AG04450 (cell line): ENCODE results near the gene PER1. TPM values are rescaled to one million over a fixed set of nuclear protein-coding genes. Genes with fewer than 3 reads are reported as not detected.
A peak's percentile ranks its signal among the peaks of the same experiment; 100 is the strongest.

Source experiments
- CTCF ChIA-PET: fragments of 300-600, 350-600 bp; formaldehyde crosslinking; extraction: SDS; loops from one replicate; lab custom pipeline; 2022; ENCODE audit warnings: antibody characterized with exemption, inconsistent platforms; lab: Charles Lee
- POLR2A ChIA-PET: fragments of 350-600 bp; formaldehyde crosslinking; extraction: SDS; loops from one replicate; lab custom pipeline; 2021; ENCODE audit warnings: antibody characterized with exemption, inconsistent platforms; lab: Yijun Ruan, JAX
- DNase-seq: peaks from one replicate; pipeline ENCODE4 v3.0.0-alpha.2; 2011; ENCODE audit warnings: low read depth, low spot score
- H3K27ac ChIP-seq: one replicate; pipeline ENCODE4 v1.5.1; 2012; ENCODE audit warnings: low read depth, low read length, control low read depth
- H3K27me3 ChIP-seq: one replicate; pipeline ENCODE4 v1.6.0; 2012; ENCODE audit warnings: low read length; ENCODE audit not compliant: control insufficient read depth, insufficient read depth
- H3K4me3 ChIP-seq: 2 replicates; pipeline ENCODE4 v1.5.1; 2011; ENCODE audit warnings: mild to moderate bottlenecking, low read depth, low read length, control low read depth
- H3K9me3 ChIP-seq: 2 replicates; pipeline ENCODE4 v1.5.1; 2012; ENCODE audit warnings: low read length; ENCODE audit not compliant: control insufficient read depth, insufficient read depth
- polyA plus RNA-seq: library from polyadenylated mRNA; depleted of rRNA; stranded (reverse); fragments of >200 nt; gene quantifications from 2 replicates; pipeline ENCODE4 v1.2.3, GENCODE V29; 2011
- TF ChIP-seq, protein P1 (sequence below): IDR thresholded peaks from 2 replicates; pipeline ENCODE4 v1.5.1; 2011; ENCODE audit warnings: low read depth, low read length, control low read depth, inconsistent platforms

Gene PER1
- polyA plus RNA-seq, 1 experiment, result 3.1 TPM

DNA sequence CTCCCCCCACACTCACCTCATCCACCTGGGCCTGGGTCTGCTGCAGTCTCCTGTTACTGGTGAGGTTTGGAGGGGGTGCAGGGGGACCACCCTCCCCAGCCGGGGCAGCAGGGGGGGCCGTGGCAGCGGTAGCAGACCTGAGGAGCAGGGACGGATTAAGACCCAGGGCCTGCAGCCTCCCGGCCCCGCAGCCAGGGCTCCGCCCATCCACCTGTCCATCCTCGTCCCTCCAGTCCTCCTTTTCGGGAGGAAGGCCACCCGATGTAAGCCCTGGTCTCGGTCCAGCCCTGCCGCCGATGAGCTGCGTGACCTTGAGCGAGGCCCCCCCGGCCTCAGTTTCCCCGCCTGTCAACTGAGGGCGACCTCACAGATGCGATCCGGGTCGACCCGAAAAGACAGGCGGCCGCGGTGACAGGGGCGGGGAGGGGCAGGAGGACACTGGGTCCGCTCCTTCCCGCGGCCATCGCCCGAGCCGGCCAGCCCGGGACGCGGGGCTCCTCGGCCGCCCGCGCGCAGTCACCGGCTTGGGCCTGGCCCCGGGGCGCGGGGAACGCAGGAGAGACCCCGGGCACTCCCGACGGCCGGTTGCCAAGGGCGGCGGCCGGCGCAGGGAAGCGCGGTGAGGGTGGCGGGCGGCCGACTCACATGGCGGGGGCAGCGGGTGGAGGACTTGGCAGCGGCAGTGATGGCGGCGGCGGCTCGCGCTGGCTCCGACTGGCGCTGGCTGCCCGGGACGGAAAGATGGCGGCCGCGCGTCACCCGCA lies 10.2 kb upstream of the PER1 start, which contains the start of gene VAMP2:
TSS of gene VAMP2 (minus strand) at position 716 of the 764 bp plus-strand sequence. CDS start at position 647, 69 bp downstream.
- Histone ChIP-seq H3K27ac (peak within 1 kb of the TSS; percentile 47), H3K9me3 (no peaks in the 10 kb centered on the region; the same call in 1 of the 2 replicates), H3K27me3 (no peaks in the 10 kb centered on the region), H3K4me3 (peak within 1 kb of the TSS; percentile 90)
- TF ChIP-seq, protein P1, sequence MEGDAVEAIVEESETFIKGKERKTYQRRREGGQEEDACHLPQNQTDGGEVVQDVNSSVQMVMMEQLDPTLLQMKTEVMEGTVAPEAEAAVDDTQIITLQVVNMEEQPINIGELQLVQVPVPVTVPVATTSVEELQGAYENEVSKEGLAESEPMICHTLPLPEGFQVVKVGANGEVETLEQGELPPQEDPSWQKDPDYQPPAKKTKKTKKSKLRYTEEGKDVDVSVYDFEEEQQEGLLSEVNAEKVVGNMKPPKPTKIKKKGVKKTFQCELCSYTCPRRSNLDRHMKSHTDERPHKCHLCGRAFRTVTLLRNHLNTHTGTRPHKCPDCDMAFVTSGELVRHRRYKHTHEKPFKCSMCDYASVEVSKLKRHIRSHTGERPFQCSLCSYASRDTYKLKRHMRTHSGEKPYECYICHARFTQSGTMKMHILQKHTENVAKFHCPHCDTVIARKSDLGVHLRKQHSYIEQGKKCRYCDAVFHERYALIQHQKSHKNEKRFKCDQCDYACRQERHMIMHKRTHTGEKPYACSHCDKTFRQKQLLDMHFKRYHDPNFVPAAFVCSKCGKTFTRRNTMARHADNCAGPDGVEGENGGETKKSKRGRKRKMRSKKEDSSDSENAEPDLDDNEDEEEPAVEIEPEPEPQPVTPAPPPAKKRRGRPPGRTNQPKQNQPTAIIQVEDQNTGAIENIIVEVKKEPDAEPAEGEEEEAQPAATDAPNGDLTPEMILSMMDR, result no peak
- ChIA-PET CTCF (interaction anchor here (0.6 kb wide), 1 partner anchor 28 kb away, joined by 3 read pairs; the partner anchor contains the start of gene BORCS6), POLR2A (interaction anchor here (0.6 kb wide), 1 partner anchor 811 kb away, joined by 3 read pairs; no protein-coding TSS in a partner anchor)
- DNase-seq, result no peak

DNA sequence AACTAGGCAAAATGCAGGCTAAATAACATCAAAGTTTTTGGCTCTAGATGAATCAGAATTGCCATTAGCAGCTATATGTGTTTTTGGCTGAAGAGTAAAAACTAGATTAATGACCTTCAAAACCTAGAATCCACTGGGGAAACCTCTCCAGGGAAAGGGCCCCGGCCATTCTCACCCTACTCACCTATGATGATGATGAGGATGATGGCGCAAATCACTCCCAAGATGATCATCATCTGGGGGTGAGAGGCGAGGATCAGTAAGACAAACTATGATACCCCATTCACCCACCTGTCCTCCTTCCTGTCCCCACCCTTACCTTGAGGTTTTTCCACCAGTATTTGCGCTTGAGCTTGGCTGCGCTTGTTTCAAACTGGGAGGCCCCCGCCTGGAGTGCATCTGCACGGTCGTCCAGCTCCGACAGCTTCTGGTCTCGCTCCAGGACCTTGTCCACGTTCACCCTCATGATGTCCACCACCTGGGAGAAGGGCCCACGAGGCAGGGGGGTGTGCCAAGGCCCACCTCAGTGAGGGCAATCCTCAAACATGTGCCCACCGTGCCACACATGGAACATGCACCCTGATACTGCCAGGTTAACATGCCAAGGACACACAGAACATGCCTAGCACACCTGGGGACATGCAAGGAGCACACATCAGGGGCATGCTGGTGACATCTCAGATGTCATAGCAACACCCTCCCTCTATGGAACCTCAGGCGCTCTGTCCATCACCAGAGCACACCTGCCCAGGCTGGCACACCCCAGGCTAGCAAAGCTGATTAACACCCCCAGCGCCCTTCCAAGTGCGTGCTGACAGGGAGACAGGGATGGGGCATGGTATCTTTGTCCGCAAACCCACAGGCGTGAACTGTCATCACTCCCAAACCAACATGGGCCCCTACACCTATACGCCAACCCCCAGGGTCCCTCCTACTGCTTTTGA lies 9.4 kb upstream of the PER1 start:
- Histone ChIP-seq H3K27me3 (no peaks in the 10 kb centered on the region), H3K27ac (no peak overlapping the region), H3K4me3 (peak overlapping the region; percentile 90), H3K9me3 (no peaks in the 10 kb centered on the region; the same call in 1 of the 2 replicates)
- ChIA-PET CTCF (interaction anchor here (0.6 to 1.5 kb wide), 3 partner anchors 24 to 43 kb away, joined by 3 to 6 read pairs (median 4); partner anchors contain the start of genes ALOXE3 and BORCS6), POLR2A (interaction anchor here (0.5 to 3.3 kb wide), 2 partner anchors 12 to 444 kb away, joined by 4 to 20 read pairs; partner anchors contain the start of gene DNAH2)
- TF ChIP-seq, protein P1, result no peak
- no peak for DNase-seq

GRCh38 chr17:8160741-8161221 lies 8.6 kb upstream of the PER1 start:
- Histone ChIP-seq H3K27me3 (no peaks in the 10 kb centered on the region), H3K9me3 (no peaks in the 10 kb centered on the region; the same call in 1 of the 2 replicates), H3K4me3 (0 out of 2 replicates have a peak overlapping the region, but pooled peaks have one; percentile 7), H3K27ac (no peak overlapping the region)
- CTCF ChIA-PET, result interaction anchor here (0.6 to 1.5 kb wide), 4 partner anchors 23 to 134 kb away, joined by 3 to 6 read pairs (median 4); partner anchors contain the start of genes ALOXE3 and SLC25A35
- no peak for DNase-seq
- POLR2A ChIA-PET, result interaction anchor here (0.5 to 3.3 kb wide), 2 partner anchors 13 to 444 kb away, joined by 4 to 20 read pairs; partner anchors contain the start of gene DNAH2
- TF ChIP-seq, protein P1, result no peak

DNA sequence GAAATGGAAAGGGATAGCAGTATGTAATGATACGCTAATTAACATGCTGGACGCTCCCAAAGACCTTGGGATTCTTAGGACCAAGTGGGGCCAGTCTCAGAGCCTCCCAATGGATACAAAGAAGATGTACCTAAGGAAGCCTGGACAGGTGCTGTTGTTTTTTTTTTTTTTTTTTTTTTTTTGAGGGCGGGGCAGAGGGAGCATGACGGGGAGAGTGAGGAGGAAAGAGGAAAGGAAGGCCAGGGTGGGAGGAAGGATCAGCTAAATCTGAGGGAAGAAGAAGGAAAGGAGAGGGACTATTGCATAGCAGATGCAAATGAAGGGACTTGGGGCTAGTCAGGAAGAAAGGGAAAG lies 8.0 kb upstream of the PER1 start:
- TF ChIP-seq, protein P1, result no peak
- Histone ChIP-seq H3K27me3 (no peaks in the 10 kb centered on the region), H3K4me3 (no peak overlapping the region), H3K9me3 (no peaks in the 10 kb centered on the region; the same call in 1 of the 2 replicates), H3K27ac (no peak overlapping the region)
- ChIA-PET POLR2A (interaction anchor here (3.3 kb wide), 1 partner anchor 13 kb away, joined by 20 read pairs; no protein-coding TSS in a partner anchor), CTCF (interaction anchor here (0.6 to 1.5 kb wide), 4 partner anchors 22 to 135 kb away, joined by 3 to 4 read pairs (median 3); partner anchors contain the start of gene SLC25A35)
- no peak for DNase-seq
